Measurements from ENCODE around the gene PIEZO1.

Gene PIEZO1

DNA sequence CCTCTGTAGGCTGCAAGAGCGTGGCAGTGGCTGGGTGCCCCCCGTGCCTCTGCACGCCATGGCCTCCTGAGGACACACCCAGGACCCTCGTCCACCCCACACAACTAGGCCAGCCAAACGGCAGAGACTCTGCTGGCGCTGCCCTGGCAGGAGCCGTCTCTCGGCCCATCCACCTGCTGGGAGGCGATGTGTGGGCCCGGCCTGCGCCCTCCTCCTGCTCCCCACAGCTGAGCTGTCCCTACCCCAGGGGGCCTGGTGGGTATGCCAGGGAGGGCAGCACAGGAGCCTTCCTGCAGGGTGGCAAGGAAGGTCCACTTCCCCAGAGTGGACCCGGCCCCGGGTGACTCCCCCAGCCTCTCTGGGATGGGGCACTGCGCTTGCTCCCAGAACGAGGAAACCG is 85.8 kb downstream of the PIEZO1 start:
- DNase-seq (ENCODE audit: low spot score), result no peak
- CTCF ChIA-PET, result no interaction called here
- TF ChIP-seq CTCF (conservative IDR thresholded peaks at IDR 0.05; ENCODE audit: low read depth), result no peak
- H3K27ac ChIP-seq, result 0 out of 2 replicates have a peak overlapping the region, but pooled peaks have one; percentile 6
- POLR2A ChIA-PET (ENCODE audit: low non-redundant PET), result no interaction called here

- no peak overlapping the region for H3K27ac ChIP-seq
- ChIA-PET CTCF (interaction anchor here (0.5 to 1.1 kb wide), 4 partner anchors 9 to 57 kb away, joined by 3 to 5 read pairs (median 3); no protein-coding TSS in a partner anchor), POLR2A (ENCODE audit: low non-redundant PET) (no interaction called here)
- TF ChIP-seq CTCF (conservative IDR thresholded peaks at IDR 0.05; ENCODE audit: low read depth), result no peak
- DNase-seq (ENCODE audit: low spot score), result no peak
These were observed 86.4 kb downstream of the PIEZO1 start for GRCh38 chr16:88698646-88699045.

DNA sequence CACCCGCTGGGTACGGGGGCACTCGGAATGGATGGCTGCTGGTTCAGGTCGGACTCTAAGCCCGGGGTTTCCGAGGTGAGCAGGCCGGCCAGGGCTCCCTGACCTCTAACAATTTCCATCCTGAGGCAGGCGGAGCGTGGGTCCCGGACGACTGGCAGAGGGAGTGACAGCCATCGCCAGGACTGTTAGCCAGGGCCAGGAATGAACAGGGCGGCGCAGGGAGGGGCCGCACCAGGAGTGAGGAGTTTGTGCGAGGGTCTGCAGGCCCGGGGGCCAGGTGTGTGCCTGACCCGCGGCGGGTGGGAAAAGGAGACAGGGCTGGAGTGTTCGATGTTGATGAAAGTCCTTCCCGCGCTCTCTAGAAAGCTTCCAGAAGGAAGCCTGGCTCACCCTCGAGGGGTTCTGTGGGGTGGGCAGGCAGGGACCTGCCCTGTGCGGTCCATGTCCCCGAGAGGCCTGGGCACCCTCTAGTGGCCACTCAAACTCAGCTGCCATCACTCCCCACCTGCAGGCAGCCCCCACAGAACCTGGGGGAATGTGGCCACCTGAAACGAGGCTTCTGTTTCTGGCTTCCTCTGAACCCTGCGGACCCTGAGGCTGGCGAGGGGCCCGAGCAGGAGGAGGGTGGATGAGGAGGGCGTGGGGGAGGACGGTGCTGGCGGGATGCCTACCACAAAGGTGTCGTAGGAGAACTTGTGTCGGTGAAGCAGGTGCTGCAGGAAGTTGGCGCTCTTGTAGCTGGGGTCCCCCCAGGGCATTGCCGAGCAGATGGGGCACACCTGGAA is 87.0 kb downstream of the PIEZO1 start:
- POLR2A ChIA-PET (ENCODE audit: low non-redundant PET), result no interaction called here
- no peak for TF ChIP-seq CTCF (conservative IDR thresholded peaks at IDR 0.05; ENCODE audit: low read depth)
- no peak overlapping the region for H3K27ac ChIP-seq
- CTCF ChIA-PET, result interaction anchor here (0.5 to 1.1 kb wide), 5 partner anchors 9 to 64 kb away, joined by 3 to 5 read pairs (median 3); no protein-coding TSS in a partner anchor
- no peak for DNase-seq (ENCODE audit: low spot score)

DNA sequence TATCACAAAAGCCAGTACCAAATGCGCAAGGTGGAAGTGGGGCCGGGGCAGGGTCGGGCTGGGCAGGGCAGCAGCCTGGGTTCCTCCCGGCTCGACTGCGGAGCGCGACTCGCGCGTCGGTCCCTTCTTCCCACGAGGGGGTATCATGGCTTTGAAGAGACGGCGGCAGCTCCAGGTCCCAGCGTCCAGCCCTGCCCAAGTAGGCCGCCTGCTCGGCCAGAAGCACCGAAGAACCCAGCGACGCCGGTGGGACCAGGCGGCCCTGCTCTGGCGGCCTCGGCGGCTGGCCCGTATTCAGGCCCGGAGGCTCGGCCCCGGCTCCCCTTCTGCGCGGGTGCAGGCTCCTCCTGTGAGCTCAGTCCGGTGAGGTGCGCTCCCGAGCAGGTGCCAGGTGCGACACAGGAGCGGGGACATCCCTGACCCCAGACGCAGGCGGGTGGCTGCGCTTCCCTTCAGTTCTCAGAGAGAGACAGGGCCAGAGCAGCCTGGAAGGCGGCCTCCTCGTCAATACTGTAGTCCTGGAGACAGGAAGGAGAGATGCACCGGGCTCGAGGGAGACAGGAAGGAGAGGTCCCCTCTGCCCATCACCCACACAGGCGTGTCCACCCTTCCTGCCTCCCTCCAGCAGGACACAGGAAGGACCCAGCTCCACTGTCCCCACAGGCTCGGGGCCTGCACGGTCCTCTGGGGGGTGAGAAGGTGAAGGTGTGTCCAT is 87.7 kb downstream of the PIEZO1 start:
- DNase-seq (ENCODE audit: low spot score), result no peak
- no peak for TF ChIP-seq CTCF (conservative IDR thresholded peaks at IDR 0.05; ENCODE audit: low read depth)
- POLR2A ChIA-PET (ENCODE audit: low non-redundant PET), result no interaction called here
- no peak overlapping the region for H3K27ac ChIP-seq
- CTCF ChIA-PET, result interaction anchor here (0.8 to 1.1 kb wide), 3 partner anchors 8 to 65 kb away, joined by 3 to 5 read pairs (median 3); no protein-coding TSS in a partner anchor

DNA sequence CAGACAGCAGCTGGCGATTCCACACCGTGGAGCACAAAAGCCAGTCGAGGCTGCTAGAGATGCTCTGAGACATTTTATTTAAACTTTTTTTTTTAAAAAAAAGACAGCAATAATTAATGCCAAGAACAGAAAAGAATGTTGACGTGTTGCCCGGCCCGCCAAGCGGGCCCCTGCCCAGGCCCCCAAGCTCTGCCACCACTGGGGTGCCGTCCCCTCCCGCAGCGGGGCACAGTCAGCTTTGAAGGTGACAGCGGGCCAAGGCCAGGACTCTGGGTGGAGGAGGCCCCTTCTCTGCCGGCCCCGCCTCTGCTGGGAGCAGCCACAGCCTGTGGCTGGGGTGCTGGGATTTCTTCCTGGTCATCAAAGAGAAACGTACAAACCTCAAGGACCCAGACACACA is 88.6 kb downstream of the PIEZO1 start:
- CTCF ChIA-PET, result no interaction called here
- no peak for TF ChIP-seq CTCF (conservative IDR thresholded peaks at IDR 0.05; ENCODE audit: low read depth)
- H3K27ac ChIP-seq, result no peak overlapping the region
- POLR2A ChIA-PET (ENCODE audit: low non-redundant PET), result no interaction called here
- no peak for DNase-seq (ENCODE audit: low spot score)

- DNase-seq (ENCODE audit: low spot score), result no peak
- no peak overlapping the region for H3K27ac ChIP-seq
- ChIA-PET CTCF (no interaction called here), POLR2A (ENCODE audit: low non-redundant PET) (no interaction called here)
- no peak for TF ChIP-seq CTCF (conservative IDR thresholded peaks at IDR 0.05; ENCODE audit: low read depth)
These were observed 89.3 kb downstream of the PIEZO1 start for GRCh38 chr16:88695753-88696152.

All from RWPE1 (cell line).